SK-N-MC (cell line): ENCODE data around the gene PTPRM.

Source experiments
- EZH2 ChIP-seq: fragments of 200-600 bp; sonication (generic); IDR thresholded peaks from one replicate; pipeline ENCODE4 v1.6.1; 2017; ENCODE audit warnings: antibody characterized with exemption
- FOXP2 ChIP-seq: optimal IDR thresholded peaks from 2 replicates; pipeline ENCODE3; 2011; ENCODE audit warnings: mild to moderate bottlenecking, moderate library complexity; ENCODE audit not compliant: insufficient read depth; ENCODE audit errors: extremely low read length, control extremely low read depth
- POLR2AphosphoS5 ChIP-seq: IDR thresholded peaks from 2 replicates; pipeline ENCODE4 v1.6.1; 2012; ENCODE audit warnings: mild to moderate bottlenecking, low read depth, low read length, borderline replicate concordance

DNA sequence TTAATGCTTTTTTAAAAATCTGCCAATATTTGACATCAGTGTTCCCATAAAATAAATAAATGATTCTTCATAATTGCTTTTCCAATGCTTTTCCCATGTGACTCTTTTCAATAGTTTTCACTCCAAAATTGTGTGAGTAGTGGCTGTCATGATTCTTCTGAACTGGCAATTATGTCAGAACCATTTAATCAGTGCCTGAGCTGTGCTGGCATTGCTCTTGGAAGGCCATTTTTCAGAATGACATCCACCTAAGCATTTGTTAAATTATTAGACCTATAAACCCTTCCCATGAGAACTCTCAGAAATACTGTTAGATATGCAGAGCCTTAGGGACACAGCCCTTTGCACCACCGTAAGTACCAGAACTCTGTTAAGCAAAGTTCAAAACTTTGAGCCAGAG is 707.3 kb downstream of the PTPRM start:
- TF ChIP-seq EZH2 = no peak
- TF ChIP-seq POLR2AphosphoS5 = no peak
- TF ChIP-seq FOXP2 = no peak
